GM19025 (cell line): ENCODE measurements around the gene AFF3.

Source experiments
- ATAC-seq: cut with Tn5 transposase; IDR thresholded peaks from one replicate; pipeline ENCODE4 v1.9.1; 2021; ENCODE audit warnings: mild to moderate bottlenecking, low read depth, moderate library complexity; ENCODE audit not compliant: unreplicated experiment

AFF3 gene

DNA sequence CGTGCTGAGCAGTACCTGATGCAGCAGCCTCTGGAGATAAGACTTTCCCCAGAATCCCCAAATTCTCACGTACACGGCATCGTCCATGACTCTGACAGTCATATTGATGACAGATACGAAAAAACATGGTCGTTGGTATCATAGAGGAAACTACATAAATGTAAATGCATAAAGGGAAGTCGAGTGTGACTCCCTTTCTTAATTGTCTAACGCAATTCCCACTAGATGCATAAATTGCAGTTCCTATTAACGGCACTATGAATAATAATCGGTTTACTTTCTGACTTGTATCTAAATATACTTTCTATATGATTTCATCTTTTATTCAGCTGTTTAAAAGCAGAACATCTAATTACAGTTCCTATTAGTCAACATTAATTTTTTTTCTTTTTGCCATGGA is 330.0 kb downstream of the AFF3 start:
- ATAC-seq = no peak

DNA sequence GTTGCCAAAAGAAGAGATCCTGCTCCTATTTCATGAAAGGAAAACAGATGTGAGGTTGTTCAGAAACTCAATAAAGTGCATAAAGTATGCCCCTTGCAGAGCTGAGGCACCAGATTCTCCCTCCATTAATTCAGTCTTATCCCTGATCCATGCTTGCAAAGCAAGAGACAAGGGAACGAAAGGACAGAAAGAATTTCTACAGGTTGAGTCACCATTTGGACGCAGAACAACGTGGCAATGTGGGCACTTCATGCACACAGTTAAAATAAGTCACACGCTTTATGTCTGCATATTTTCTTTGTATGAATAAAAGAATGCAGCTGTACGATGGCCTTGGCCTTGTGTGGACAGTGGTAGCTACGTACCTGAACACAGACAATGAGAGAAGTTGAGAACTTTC is 330.8 kb downstream of the AFF3 start:
- no peak for ATAC-seq

DNA sequence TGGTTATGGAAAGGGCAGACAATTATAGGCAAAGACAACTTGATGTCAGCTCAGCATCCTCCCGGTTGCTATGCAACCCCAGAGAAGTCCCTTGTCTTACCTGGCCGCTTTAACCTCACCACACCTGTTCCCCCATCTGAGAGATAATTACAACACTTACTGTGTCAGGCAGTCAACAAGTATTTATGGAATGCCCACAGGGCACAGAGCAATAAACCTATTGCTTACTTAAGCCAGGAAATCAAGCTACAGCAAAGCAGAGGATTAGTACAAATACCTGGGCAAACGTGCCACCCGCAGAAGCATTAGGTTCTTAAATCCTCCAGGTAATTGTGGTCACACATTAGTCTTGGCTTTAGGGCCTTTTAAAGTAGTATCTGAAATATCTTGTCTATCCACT is 332.2 kb downstream of the AFF3 start:
- no peak for ATAC-seq

DNA sequence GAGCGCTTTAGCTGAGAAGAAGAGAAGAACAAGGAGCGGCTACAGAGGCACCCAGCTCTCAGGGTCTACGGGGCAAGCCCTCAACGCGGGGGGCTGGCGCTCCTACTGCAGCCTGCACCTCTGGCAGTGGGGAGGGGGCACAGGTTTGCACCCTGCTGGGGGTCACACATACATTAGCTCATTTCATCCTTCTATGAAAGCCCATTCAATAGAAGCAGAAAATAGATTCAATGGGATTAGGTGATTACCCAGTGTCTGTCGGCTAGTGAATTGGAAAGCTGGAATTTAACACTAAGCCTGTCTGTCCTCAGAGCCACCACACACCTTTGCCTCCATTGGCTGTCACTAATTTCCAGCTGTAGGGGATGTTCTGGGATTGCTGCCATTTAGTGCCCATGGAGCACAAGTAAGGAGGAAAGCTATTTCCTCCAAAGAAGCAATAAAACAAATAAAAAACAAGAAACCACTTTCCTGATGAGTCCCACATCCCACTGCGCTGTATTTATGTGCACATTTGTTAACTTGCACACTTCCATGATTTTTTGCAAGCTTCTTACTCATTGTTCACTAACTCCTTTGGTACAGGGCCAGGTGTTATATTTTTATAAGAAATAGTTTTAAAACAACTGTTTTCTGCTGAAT is 333.0 kb downstream of the AFF3 start:
- no peak for ATAC-seq

DNA sequence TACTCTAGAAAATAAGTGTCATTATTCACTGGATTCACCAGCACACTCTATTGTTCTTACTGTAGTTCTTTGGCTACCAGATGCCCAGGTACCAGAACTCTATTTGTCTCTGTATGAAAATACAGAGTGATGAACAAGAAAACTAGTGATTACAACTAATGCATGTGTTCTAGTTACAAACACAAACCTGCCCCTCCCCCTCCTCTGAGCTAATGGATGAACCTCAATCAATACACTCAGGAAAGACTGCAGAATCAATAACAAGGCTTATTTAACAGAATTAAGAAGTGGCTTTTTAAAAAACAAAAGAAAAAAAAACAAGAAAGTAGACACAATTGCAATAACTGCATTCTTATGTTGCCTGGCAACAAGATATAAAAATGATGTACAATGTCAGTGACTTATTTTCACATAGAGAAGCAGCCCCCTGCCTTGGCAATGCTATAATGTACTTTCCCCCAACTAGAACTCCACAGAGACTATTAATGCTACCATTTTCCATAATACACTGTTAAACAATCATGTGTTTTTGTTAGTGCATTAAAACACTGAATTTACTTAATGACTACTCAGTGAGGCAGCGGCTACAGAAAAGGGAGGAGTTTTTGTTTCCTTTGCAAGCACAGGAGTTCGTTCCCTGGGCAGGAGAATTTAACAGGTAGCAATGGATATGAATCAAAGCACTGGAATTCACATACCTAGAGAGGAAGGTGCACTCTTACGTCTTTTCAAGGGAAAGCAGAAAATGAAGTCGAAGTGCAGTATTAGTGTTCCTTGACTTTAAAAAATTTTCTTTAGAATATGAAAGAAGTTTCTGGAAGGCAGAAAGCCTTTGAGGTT is 333.8 kb downstream of the AFF3 start:
- ATAC-seq = no peak

DNA sequence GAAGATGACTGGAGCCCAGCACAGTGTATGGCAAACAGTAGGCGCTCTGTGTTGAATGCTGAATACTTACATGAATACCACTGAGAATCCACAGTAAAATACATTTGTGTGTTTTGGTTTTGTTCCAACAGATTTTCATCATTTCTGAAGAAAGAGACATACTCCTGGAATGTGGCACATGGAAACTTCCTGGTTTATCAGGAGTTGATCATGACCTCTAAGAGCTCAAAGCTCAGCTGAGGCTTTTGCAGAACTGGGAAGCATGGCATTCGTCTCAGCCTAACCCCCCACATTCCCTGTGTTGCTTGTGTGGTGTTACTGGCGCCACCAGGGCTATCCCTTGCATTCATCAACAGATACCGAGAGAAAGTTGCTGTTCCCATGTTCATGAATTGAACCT is 335.6 kb downstream of the AFF3 start:
- no peak for ATAC-seq

DNA sequence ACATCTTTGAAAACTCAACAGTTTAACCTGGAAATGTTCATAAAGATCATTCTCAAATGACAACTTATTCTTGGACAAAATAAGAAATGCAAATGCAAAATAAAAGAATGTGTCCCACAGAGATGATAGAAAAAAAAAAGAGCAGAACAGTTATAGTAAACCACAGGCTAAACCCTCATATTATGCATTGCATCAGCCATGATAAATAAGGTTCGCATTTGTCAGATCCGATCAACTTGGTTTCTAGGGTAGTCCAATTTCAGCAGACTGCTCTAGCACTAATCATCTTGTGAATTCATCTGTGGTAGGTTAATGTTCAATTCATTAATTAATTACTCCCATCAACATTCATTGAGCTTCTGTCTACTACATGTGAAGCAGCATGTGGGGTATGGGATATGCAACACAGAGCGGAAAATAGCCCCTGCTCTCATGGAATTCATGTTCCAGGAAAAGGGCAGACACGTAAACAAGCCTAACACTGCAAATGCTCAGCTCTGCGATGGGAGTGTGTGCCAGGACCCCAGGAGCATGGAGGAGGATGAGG is 336.4 kb downstream of the AFF3 start:
- no peak for ATAC-seq

DNA sequence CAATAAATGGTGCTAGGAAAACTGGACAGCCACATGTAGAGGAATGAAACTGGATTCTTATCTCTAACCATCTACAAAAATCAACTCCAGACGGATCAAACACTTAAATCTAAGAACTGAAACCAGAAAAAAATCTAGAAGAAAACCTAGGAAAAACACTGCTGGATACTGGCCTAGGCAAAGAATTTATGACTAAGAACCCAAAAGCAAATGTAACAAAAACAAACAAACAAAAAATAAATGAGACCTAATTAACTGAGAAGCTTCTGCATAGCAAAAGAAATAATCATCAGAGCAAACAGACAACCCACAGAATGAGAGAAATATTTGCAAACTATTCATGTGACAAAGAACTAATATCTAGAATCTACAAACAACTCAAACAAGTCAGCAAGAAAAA is 338.5 kb downstream of the AFF3 start:
- no peak for ATAC-seq

DNA sequence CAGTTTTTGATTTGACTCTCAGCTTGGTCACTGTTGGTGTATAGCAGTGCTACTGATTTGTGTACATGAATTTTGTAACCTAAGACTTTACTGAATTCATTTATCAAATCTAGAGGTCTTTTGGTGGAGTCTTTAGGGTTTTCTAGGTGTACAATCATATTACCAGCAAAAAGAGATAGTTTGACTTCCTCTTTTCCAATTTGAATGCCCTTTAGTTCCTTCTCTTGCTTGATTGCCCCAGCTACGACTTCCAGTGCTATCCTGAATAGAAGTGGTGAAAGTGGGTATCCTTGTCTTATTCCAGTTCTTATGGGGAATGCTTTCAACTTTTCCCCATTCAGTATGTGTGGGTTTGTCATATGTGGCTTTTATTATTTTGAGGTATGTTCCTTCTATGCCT is 339.7 kb downstream of the AFF3 start:
- ATAC-seq = no peak

DNA sequence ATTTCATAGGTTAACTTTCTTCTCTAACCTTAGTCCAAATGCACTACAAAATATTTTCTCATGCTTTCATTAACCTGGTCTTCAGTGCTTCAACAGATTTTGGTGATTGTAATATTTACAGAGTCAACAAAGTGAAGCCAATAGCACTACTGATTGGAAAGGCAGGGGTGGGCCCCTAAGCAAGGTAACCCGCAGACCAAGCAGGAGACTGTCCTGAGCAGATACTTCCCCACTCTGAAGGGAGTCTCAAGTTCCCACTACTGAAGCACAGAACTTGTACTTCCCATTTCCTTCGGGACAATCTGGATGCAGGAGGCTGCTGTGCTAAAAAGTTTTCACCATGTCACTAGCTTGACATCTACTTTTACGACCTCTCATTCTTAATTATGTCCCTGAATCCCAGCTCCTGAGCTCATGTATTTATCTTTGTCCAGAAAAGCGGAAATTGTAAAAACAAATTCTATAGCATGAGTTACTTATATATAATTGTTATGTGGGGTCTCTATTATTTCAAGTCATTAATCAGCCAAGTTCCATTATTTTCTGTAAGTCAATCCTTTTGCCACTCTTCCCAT is 341.0 kb downstream of the AFF3 start:
- no peak for ATAC-seq

DNA sequence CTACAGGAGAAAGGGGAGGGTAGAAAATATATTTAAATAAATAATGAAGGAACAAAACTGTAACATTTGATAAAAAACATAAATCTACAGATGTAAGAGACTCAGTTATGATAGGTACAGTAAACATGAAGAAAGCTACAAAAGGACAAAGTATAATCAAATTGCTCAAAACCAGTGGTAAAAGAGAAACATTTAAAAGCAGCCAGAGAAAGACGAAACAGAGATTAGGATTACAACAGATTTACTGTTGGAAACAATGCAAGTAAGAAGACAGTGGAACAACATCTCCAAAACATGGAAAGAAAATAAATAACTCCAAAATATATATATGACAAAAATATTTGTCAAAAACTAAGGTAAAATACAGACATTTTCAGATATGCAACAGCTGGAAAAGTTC is 344.9 kb downstream of the AFF3 start:
- no peak for ATAC-seq

DNA sequence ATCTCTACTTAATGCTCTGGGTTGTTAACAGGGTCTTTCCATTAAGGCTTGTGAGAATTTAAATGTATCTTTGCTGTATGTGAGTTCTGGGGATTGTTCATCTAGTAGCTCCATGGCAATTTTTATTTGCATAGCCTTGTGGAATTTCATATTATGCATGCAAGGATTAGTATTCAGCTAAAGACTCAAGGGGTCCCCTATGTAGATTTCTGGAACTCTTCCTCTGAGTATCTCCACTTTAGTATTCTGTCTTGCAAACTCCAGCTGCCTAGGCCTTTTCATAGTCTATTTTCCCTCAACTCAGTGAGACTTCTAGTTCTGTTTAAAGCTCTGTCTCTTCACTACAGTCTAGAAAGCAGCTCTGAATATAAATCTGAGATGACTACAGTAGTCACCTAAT is 348.0 kb downstream of the AFF3 start:
- no peak for ATAC-seq

DNA sequence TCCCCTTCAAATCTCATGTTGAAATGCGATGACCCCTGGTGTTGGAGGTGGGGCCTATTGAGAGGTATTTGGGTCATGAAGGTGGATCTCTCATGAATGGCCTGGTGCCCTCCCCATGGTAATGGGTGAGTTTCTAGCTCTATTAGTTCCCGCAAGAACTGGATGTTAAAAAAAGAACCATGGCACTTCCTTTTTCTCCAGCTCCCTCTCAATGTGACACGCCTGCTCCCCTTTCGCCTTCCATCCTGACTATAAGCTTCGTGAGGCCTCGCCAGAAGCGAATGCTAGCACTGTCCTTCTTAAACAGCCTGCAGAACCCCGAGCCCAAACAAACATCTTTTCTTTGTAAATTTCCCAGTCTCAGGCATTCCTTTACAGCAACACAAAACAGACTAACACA is 349.4 kb downstream of the AFF3 start:
- no peak for ATAC-seq

DNA sequence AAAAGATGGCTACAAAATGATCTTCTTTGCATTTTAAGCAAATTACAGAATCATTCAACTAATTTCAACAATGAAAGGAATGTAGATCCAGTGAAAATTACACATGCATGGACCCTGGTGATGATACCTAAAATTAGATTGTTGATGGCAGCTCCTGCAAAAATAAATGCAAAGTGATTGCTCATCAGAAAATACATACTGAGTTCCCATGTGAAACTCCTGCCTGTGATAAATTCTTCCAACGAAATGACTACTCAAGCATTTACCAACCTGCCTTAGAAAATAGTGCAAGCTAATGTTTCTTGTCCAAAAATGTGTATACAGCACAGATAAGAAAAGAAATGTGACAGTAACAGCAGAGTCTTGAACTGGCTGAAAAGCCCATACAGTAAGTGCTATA is 352.5 kb downstream of the AFF3 start:
- ATAC-seq = no peak

DNA sequence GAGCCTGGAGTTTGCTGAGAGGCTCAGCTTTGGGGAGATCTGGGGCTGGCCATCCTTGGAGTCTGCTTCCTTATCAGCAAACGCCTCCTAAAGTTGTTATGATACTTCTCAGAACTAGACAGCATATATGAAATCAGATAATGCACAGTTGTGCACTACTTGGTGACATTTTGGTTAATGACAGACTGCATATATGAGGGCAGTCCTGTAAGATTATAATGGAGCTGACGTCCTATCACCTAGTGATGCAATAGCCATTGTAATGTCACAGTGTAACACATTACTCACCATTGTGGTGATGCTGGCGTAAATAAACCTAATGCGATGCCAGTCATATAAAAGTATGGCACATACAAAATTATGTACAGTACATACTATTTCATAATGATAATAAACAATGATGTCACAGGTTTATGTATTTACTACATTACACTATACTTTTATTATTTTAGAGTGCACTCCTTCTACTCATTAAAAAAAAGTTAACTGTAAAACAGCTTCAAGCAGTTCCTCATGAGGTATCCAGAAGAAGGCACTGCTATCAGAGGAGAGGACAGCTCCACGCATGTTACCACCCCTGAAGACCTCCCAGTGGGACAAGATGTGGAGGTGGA is 354.5 kb downstream of the AFF3 start:
- no peak for ATAC-seq

DNA sequence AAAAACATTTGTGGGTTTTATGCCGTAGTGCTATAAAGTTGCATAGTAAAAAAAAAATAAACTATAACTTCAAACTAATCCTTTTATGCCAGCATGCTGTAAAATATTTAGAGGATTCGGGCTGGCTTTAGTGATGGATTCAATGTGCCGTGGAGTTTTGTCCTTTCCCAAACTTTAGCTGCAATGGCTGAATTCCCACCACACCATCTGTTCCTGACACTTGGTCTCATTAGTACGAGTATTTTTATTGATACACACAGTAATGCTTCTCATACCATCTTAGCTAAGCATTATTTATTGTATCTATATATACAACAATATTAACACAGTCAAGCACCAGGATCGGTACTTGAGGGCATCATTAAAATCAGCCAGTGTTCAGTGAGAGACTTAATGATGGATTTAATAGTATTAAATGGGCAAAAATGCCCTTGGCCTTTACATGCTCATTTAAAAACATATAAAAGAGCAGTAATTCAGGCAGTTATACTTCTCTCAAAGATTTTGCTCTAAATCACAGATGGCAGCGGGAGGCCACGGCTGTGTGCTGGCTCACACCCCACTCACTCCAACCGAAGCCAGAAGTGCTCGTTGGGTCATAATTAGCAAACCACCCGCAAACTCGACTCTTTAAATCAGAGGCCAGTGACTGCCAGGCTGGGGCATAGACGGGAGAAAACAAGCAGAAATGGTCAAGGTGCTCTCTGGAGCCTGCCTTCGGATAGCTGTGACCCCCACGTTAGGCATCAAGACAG is 355.6 kb downstream of the AFF3 start:
- no peak for ATAC-seq

DNA sequence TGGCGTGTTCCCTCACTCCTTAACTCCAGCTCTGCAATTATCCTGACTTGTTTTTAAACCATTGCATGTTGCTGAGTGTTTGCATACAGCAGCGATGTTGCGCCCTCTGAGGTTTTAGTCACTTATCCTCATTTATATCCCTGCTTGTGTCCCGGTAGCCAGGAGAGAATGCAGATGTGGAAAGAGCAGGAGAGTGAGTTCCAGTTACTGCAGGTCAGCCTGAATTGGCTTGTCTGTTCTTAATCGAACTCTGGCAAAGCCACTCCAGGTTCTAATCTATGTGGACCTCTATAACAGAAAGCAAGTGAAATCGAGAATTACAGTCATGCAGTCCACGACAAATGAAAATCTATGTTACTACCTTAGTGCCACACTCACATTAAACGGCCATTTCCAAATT is 357.4 kb downstream of the AFF3 start:
- no peak for ATAC-seq

DNA sequence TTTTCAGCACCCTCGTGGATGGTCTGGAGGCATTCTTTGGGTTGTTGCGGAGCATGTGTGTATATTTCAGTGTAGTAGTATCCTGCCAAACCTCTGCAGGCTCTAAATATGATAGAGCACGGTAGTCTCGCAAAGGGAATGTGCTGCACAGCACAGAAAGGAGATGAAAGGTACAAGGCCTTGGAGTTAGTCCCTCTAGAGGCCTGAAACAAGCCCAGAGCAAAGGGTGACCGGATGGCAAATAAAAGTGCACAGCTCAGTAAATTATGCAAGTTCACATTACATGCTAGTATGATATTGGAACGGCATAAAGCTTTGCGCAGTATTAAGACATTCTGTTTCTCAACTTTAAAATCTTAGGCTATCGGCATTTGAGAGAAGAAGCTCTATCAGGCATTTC is 358.1 kb downstream of the AFF3 start:
- no peak for ATAC-seq

DNA sequence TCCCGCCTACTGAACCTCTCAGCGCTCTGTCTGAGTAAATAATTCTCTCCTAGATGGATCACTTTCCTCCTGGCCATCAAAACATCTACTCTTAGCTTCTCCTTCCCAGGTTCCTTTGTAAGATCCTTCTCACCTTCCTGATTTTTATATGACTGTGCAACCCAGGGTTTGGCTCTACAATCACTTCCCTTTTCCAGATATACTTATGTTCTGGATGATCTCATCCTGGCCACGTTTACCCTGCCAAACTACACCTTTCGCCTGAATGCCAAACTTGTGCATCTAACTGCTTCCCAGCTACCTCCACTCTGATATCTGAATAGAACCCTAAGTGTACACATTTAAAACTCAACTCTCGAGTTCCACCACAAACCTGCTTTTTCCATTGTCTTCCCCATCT is 362.1 kb downstream of the AFF3 start:
- ATAC-seq = no peak

DNA sequence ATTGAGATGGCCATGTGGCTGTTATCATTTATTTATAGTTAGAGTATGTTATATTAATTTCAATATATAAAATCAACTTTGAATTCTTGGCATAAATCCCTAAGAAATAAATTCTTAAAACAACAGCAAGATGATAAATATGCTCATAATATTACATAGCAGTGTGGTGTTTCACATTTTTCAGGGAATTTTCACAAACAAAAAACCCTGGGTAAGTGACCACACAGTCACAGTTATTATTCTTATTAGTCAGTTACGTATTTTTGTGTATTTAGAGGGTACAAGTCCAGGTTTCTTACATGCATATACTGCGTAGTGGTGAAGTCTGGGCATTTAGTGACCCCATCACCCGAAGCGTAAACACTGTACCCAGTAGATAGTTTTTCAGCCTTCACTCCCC is 363.1 kb downstream of the AFF3 start:
- ATAC-seq = no peak
